HL-60/S4 treated with phorbol 12-myristate 13-acetate at 8.2 ng/mL for 4 days and 3 days (cell line): ENCODE results near the gene ACTRT1.

Source experiments
- in situ Hi-C: fragments of 300-500 bp; cut with MboI; formaldehyde crosslinking; loops from 2 replicates; pipeline ENCODE4 v1.15.0; 2022; ENCODE audit warnings: low sequenced_read_pairs

Gene ACTRT1

GRCh38 chrX:128052303-128052702, at the start of gene ACTRT1:
Gene ACTRT1, minus strand, starts transcription at chrX:128052403. Its CDS starts 197 bp downstream, at chrX:128052206.
- in situ Hi-C loops: no loop called here

DNA sequence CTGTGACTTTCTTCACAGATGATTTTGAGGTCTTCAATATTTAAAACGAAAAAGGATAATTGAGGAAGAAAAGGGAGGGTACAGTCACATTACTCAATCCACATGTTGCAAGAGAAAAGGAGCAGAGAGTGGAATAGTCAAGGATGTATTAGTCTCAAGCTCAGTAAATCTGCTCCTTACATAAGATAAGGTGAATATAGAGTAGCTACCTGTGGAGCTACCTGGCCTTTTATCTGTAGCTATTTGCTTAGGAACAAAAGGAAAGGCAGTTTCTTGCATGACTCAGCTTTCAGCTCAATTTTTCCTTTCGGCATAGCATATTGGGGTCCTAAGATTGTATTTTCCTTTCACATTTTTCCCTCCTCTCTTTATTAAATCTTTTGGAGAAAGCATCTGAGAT, 26.3 kb upstream of the ACTRT1 start:
- in situ Hi-C loops: no loop called here

DNA sequence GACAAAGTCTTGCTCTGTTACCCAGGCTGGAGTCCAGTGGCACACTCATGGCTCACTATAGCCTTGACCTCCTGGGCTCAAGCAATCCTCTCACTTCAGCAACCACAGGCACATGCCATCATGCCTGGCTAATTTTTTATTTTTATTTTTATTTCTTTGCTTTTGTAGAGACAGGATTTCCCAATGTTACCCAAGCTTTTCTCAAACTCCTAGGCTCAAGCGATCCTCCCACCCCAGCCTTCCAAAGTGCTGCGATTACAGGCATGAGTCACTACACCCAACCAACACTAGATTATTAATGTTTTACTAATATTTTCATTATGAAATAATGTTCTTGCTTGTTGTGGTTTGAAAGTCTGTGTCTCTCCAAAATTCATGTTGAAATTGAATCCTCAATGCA, 5.2 kb upstream of the ACTRT1 start:
- in situ Hi-C loops: no loop called here

DNA sequence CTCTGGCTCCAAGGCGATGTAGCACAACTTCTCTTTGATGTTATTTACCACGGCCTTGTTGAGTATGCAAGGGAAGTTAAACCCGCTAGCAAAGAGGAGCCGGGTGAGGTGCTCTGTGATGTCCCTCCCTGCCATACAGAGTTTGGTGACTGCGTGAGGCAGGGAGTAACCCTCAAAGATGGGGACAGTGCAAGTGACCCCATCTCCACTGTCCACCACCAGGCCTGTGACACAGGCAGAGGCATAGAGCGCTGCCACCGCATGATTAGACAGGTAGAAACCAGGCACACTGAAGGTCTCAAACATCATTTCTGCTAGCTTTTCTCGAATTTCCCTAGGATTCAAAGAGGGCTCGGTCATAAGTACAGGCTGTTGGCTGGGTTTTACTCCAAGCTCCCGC, 677 bp downstream of the ACTRT1 start:
- in situ Hi-C loops: no loop called here

GRCh38 chrX:128035318-128035717, 16.9 kb downstream of the ACTRT1 start:
- in situ Hi-C loops: no loop called here

GRCh38 chrX:128021566-128021965, 30.6 kb downstream of the ACTRT1 start:
- in situ Hi-C loops: no loop called here

- in situ Hi-C loops: no loop called here
These were observed 31.5 kb downstream of the ACTRT1 start for GRCh38 chrX:128020701-128021100.

DNA sequence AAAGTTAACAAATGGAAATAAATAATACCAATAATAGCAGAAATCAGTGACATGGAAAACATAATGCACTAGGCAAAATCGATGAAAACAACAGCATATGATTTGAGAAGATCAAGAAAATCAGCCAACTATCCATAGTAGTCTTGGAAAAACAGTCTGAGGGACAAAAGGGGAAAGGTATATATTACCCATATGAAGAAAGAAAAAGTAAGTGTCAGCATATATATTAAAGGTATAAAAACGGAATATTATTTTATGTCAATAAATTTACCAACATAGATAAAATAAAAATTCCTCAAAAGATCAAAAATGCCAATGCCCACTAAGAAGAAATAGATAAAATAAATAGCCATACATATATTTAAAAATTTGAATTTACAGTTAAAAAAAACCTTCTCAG, 33.0 kb downstream of the ACTRT1 start:
- in situ Hi-C loops: no loop called here

DNA sequence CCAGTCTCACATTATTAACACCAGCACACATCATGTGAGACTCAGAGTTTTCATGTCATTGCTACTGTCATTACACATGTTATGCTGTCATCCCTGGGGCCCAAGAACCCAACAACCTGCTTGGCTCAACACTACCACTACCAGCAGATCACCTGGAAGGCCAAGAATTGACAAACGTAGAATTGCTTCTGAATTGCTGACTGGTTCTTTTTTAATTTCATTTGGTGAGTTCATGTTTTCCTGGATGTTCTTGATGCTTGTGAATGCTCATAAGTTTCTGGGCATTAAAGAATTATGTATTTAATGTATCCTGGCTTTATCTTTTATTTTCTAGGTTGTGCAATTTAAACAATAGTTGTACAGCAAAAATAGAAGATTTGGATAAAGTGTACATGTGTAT, 40.2 kb downstream of the ACTRT1 start:
- in situ Hi-C loops: no loop called here

- in situ Hi-C loops: no loop called here
These were observed 44.3 kb downstream of the ACTRT1 start for GRCh38 chrX:128007882-128008281.
